GM18870 (cell line): ENCODE results near the gene AP4S1.
"Not testable (repeated sequence)": the region's sequence is repeated elsewhere in the genome, so short reads cannot be mapped to it uniquely, and the experiment has no call there.

ENCODE experiments used
- ATAC-seq: cut with Tn5 transposase; IDR thresholded peaks from one replicate; pipeline ENCODE4 v1.9.1; 2021; ENCODE audit warnings: moderate library complexity; ENCODE audit not compliant: unreplicated experiment

AP4S1 gene

GRCh38 chr14:31042300-31042699 lies 16.9 kb downstream of the AP4S1 start:
- no peak for ATAC-seq

DNA sequence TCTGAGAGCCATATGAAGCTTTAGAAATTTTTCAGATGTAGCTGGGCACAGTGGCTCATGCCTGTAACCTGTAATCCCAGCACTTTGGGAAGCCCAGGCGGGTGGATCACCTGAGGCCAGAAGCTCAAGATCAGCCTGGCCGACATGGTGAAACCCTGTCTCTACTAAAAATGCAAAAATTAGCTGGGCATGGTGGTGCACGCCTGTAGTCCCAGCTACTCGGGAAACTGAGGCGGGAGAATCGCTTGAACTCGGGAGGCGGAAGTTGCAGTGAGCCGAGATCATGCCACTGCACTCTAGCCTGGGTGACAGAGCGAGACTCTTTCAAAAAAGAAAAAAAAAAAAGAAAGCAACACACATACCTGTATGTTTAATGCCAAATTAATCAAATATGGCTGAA lies 17.4 kb downstream of the AP4S1 start:
- ATAC-seq: not testable (repeated sequence)

DNA sequence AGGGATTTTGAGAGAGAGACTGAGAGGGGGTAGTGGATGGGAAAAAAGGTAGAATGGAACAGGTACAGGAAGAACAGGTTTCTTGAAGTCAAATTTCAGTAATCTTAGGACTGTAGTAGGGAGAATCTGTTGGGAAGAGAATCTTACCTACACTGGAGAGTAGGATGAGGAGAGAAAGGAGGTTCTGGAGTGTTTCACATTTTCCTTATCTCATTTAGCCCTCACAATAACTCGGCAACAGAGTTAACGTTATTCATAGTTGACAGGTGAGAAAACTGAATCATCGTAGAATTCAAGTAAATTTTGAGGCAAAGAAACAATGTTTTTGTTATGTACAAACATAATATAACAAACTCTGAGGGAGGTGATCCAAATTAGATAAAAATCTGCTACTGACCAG lies 17.9 kb downstream of the AP4S1 start:
- ATAC-seq: no peak

DNA sequence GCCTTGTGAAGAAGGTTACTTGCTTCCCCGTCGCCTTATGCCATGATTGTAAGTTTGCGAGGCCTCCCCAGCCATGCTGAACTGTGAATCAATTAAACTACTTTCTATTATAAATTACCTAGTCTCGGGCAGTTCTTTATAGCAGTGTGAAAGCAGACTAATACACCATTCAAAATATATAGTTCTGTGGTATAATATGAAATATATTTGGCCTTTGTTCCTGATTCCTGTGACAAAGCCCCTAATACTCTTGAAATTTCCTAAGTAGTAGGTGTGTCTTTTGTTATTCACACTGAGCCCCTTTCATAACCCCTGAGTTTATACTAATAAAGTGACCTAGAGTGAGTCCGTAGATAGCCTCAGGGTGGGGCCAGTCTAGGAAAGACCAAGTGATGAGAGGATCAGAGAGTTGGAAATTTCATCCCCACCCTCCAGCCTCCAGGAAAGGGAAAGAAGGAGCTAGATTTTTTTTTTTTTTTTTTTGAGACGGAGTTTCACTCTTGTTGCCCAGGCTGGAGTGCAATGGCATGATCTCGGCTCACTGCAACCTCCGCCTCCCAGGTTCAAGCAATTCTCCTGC lies 20.1 kb downstream of the AP4S1 start:
- ATAC-seq: no peak

- no peak for ATAC-seq
Measured at GRCh38 chr14:31047503-31047902, 22.1 kb downstream of the AP4S1 start.

GRCh38 chr14:31051023-31051422 lies 25.6 kb downstream of the AP4S1 start:
- ATAC-seq: no peak

DNA sequence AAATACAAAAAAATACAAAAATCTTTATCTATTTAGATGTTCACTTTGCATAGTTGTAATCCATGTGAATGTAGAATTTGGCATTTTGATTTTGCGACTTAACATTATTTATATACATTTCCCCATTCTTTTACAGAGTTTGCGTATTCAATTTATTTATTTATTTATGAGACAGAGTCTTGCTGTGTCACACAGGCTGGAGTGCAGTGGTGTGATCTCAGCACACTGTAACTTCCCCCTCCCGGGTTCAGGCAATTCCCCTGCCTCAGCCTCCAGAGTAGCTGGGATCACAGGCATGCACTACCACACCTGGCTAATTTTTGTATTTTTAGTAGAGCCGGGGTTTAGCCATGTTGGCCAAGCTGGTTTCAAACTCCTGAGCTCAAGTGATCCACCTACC lies 26.1 kb downstream of the AP4S1 start:
- no peak for ATAC-seq

- ATAC-seq: not testable (repeated sequence)
Measured at GRCh38 chr14:31052905-31053586, 27.6 kb downstream of the AP4S1 start.

DNA sequence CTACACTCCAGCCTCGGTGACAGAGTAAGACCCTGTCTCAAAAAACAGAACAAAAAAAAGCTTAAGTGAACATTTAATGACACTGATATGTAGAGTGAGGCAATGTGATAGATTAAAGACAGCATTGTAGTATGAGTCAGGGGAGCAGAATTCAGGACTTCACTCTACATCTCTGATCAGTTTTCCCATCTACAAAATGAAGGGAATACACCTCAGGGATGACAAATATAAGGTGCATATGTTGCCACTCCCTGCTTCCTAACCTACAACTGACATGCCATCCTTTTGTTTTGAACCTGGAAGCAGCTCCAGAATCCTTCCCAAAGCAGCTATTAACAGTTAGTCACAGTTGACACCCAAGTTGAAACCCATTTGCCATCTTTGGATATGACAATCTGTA lies 31.6 kb downstream of the AP4S1 start:
- no peak for ATAC-seq

DNA sequence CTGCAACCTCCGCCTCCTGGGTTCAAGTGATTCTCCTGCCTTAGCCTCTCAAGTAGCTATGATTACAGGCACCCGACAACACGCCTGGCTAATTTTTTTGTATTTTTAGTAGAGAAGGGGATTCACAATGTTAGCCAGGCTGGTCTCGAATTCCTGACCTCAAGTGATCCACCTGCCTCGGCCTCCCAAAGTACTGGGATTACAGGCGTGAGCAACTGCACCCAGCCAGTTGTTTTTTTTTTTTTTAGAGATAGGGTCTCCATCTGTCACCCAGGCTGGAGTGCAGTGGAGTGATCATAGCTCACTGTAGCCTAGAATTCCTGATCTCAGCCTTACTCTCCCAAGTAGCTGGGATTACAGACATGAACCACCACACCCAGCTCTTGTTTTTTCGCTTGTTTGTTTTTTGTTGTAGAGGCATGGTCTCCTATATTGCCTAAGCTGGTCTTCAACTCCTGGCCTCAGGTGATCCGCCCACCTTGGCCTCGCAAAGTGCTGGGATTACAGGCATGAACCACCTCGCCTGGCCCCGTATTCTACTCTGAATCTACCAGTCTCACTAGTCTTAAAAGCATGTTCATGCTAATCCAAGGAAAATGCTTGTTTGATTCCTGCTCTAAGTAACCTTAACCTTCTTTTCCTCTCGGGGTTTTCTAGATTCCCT lies 32.4 kb downstream of the AP4S1 start:
- ATAC-seq: no peak

- ATAC-seq: no peak
Measured at GRCh38 chr14:31059152-31059924, 33.9 kb downstream of the AP4S1 start.

- no peak for ATAC-seq
Measured at GRCh38 chr14:31060253-31060875, 34.9 kb downstream of the AP4S1 start.

- ATAC-seq: not testable (repeated sequence)
Measured at GRCh38 chr14:31062908-31063307, 37.5 kb downstream of the AP4S1 start.

- no peak for ATAC-seq
Measured at GRCh38 chr14:31068235-31068634, 42.8 kb downstream of the AP4S1 start.

GRCh38 chr14:31069343-31069742 lies 43.9 kb downstream of the AP4S1 start:
- ATAC-seq: no peak

GRCh38 chr14:31070431-31070830 lies 45.0 kb downstream of the AP4S1 start:
- ATAC-seq: no peak

DNA sequence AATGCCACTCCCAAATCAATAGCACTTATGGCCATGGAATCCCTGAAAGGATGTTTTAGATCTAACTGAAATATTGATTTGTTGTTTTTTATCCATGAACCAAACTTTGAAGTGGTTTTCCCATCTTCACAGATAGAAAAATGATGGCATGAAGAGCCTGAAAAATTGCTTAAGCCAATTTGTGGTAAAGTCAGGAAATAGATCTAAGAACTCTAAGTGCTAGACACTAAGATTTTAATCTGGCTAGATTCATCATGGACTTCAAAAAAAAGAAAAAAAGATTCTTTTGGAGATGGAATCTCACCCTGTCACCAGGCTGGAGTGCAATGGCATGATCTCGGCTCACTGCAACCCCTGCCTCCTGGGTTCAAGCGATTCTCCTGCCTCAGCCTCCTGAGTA lies 45.7 kb downstream of the AP4S1 start:
- no peak for ATAC-seq

DNA sequence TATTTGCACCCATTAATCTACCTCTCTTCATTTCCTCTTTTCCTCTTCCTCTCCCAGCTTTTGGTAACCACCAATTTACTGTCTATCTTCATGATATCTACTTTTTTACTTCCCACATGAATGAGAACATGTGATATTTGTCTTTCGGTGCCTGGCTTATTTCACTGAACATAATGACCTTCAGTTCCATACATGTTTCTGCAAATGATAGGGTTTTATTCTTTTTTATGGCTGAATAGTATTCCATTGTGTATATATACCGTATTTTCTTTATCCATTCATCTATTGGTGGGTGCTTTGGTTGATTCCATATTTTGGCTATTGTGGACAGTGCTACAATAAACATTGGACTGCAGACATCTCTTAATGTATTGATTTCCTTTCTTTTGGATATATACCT lies 49.7 kb downstream of the AP4S1 start:
- no peak for ATAC-seq

DNA sequence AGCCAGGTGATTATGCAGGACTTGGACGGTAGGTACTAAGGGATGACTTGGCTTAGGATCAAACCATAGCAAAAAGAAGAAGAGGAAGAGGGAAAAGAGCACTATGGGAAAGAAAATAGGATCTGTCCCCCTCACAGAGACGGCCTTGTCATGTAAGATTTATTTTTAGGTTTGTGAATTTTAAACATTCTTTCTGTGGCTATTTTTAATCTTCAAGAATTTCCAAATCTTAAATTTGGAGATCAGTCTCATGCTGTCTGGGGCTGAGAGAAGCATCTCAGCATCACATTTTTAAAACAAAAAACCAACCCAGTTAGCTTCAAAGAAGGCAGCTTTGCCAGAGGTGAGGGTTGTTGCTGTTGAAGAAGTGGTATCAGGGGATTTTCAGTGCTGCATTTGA lies 53.3 kb downstream of the AP4S1 start:
- no peak for ATAC-seq

- ATAC-seq: no peak
Measured at GRCh38 chr14:31080056-31080455, 54.6 kb downstream of the AP4S1 start.

- no peak for ATAC-seq
Measured at GRCh38 chr14:31080484-31080883, 55.0 kb downstream of the AP4S1 start.
